HEK293 (cell line): ENCODE results near the gene APLP2.

Experiments
- ZNF777 ChIP-seq: fragments of 450-650 bp; formaldehyde crosslinking; IDR thresholded peaks from 2 replicates; pipeline ENCODE4 v1.5.1; 2017; ENCODE audit warnings: missing biosample characterization, missing genetic modification characterization, borderline replicate concordance
- ZSCAN16 ChIP-seq: fragments of 450-650 bp; formaldehyde crosslinking; IDR thresholded peaks from 2 replicates; pipeline ENCODE4 v1.5.1; 2016; ENCODE audit warnings: missing biosample characterization, missing genetic modification characterization

GRCh38 chr11:130127509-130127908 is 57.8 kb downstream of the APLP2 start:
- no peak for TF ChIP-seq ZSCAN16
- no peak for TF ChIP-seq ZNF777 (tag by site-specific recombination)
